GM12874 (cell line): Measurements from ENCODE around the gene DYRK1A.

Source experiments
- TF ChIP-seq, protein P1 (sequence below): IDR thresholded peaks from 2 replicates; pipeline ENCODE4 v1.5.1; 2011; ENCODE audit warnings: low read depth, mild to moderate bottlenecking, control low read depth, low read length, moderate library complexity; ENCODE audit not compliant: insufficient read depth

DYRK1A gene

DNA sequence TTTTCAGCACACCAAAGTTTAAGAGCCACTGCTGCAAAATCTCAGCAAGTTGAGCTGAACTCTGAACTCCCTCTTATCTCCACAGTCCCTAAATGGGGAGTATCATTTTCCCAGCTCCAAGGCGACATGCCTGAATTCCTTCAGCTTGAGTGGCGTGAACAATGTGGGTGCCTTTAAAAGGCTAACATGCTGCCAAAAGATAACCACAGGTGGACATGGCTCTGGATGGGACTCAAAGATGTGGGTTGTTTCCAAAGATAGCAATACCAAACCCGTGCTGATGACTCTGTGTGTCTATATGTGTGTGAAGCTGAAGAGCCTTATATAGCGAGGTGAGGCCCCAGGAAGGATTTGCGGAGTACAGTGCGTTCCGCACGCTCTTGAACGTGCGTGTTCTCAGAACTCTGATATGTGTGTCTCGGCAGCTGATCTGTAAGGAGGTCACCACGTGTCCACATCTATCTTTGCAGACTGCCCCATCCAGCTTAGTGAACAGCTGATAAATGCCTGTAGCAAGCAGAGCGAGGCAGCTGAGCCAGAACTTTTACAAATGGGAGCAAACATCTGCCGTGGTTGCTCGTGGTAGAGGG is 189.2 kb downstream of the DYRK1A start:
- TF ChIP-seq, protein P1, sequence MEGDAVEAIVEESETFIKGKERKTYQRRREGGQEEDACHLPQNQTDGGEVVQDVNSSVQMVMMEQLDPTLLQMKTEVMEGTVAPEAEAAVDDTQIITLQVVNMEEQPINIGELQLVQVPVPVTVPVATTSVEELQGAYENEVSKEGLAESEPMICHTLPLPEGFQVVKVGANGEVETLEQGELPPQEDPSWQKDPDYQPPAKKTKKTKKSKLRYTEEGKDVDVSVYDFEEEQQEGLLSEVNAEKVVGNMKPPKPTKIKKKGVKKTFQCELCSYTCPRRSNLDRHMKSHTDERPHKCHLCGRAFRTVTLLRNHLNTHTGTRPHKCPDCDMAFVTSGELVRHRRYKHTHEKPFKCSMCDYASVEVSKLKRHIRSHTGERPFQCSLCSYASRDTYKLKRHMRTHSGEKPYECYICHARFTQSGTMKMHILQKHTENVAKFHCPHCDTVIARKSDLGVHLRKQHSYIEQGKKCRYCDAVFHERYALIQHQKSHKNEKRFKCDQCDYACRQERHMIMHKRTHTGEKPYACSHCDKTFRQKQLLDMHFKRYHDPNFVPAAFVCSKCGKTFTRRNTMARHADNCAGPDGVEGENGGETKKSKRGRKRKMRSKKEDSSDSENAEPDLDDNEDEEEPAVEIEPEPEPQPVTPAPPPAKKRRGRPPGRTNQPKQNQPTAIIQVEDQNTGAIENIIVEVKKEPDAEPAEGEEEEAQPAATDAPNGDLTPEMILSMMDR, result no peak

DNA sequence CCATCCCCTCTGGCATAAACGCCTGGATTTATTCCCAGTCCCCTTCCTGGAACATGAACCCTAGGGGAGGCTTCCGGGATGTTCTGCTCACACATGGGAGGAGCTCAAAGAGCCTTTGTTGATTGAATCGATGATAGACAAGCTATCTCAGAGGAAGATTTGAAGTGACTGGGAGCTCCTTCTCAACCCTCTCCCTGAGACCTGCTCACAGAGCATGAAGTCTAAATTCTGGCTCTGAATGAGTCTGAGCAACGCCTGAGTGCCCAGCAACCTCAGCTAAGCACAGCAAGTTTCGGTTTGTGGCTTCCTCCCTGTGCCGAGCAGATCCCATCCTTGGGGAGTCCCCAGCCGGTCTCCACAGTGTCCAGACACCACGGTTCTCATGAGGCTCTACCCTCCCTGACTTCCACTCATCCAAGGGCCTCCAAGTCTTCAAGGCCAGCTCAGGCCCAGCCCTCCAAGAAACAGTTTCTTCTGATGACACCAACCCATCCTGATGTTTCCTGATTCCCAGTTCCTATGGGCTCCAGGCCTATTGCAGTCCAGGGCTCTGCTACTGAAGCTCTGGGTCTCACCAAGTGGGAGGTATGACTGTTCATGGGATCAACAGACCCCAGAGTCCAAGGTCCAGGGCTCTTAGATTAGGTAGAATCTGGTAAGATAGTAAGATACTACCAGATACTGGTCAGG is 190.8 kb downstream of the DYRK1A start:
- TF ChIP-seq, protein P1, result no peak

DNA sequence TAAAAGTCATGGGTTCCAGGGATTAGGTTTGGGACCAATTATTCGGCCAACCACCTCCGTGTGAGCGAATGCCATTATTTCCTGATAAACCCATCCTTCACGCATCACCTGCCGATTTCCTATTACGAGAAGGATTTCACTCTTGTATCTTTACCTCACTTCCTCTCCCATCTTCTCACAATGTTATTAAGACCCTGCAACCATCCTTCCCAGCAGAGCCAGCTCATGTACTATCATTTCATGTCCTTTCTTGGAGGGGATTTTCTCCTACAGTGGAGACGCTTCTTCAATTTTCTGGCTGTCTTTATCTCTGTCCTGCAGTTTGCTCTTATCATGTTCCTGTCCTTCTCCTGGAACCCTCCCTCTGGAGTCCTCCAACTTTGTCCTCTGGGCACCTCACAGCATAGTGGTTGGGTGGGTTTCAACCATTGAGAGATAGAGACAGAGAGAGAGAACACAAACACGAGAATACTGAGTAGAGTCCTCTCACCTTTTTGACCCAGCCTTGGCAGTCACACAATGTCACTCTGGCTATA is 192.2 kb downstream of the DYRK1A start:
- TF ChIP-seq, protein P1, result no peak

DNA sequence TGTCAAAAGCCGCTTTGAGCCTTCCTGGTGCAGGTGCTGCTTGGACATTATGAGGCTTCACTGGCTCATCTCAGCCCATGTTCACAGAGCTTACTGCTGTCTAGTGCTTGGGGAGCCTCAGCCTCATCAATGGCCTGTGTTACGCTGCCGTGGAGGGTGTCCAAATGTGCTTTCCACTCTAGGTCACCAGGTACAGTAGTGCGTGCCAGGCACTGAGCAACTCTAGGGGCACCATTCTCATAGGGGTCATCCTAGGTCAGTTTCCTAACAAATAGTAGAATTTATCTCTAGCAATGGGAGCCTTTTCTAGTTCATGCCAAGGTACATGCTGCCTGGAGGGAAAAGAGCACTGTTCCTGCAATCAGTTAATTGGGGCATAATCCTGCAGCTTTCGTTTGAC is 193.8 kb downstream of the DYRK1A start:
- TF ChIP-seq, protein P1, result no peak

DNA sequence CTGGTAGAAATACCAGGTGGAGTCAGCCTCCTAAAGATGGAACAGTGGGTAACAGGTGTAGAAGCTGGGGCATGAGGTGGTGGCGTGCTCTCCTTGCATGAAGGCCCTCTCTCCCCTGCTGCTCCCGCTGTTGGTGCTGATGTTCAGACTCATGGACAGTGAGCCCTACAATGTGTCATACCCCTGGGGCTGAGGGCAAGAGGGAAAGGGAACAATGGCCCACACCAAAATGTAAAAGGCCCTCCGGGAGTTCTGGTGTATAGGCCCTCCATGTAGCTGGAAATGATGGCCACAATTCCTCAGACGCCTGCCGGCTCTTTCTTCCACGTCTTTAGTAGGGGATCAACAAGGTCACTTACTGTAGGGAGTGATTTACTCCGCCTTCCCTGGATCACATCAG is 194.9 kb downstream of the DYRK1A start:
- TF ChIP-seq, protein P1, result no peak

DNA sequence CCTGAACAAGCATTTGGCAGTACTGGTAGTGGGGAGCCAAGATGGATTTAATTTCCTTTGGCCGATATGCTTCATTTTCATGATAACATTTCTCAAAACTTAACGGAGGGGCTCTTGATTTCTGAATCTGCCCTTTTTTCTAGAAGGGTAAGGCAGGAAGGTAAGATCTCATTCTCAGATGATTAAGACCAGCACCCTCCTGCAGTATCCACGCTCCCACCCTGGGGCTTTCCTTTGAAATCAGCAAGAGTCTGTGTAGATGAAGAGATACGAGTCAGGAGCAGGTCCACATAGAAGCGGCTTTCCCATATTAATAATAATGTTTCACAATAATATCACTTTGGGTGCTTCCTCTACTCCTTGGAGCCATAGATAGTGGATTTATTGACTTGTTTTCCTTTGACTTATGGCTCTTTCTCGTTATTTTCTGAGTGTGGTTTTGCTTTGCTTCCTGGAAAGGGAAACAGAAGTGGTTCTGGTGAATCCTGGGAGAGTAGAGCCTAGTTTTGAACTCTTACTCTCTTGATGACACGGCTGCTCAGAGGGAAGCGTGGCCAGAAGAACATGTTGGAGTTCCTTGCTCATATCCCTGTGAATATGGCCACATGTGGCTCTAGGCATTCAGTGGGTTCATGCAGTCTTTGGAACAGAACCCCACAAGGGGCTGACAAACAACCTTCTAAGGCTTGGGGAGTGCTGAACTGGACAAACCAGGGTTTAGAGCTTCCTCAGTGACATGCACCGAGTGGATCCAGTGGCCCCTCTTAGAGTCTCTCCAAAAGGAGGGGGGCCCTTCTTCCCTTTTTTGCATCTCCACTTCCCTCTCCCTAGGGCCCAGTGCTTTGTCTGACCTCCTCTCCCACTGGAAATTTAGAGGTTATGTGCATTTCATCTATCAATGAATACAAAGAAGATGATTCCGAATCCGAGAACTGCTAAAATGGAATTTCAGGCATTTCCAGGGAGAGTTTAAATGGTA is 195.7 kb downstream of the DYRK1A start:
- TF ChIP-seq, protein P1, result no peak
